ENCODE data around the gene CHMP1B. TPM values are rescaled to one million over a fixed set of nuclear protein-coding genes. Genes with fewer than 3 reads are reported as not detected.

Gene CHMP1B
- 47.5 and 47.8 TPM in 2 replicates for polyA plus RNA-seq (2014; cell fraction: cytosol; rRNA removed)
- 21.3 and 23.5 TPM in 2 replicates for polyA plus RNA-seq (2014; cell fraction: nucleus; rRNA removed)

- peak; percentile 94 for DNase-seq (ENCODE audit: low spot score)
Observed at GRCh38 chr18:11851146-11851805, at the start of gene CHMP1B. Gene CHMP1B, plus strand, starts transcription at chr18:11851413. Its CDS starts 99 bp downstream, at chr18:11851512.

- no peak for DNase-seq (ENCODE audit: low spot score)
Observed at GRCh38 chr18:11801573-11801972, 49.6 kb upstream of the CHMP1B start.

GRCh38 chr18:11802158-11802557 is 49.1 kb upstream of the CHMP1B start:
- no peak for DNase-seq (ENCODE audit: low spot score)

GRCh38 chr18:11802586-11802985 is 48.6 kb upstream of the CHMP1B start:
- no peak for DNase-seq (ENCODE audit: low spot score)

GRCh38 chr18:11807233-11807632 is 44.0 kb upstream of the CHMP1B start:
- DNase-seq (ENCODE audit: low spot score) = no peak

GRCh38 chr18:11808001-11808855 is 43.0 kb upstream of the CHMP1B start:
- no peak for DNase-seq (ENCODE audit: low spot score)

GRCh38 chr18:11809895-11810294 is 41.3 kb upstream of the CHMP1B start:
- DNase-seq (ENCODE audit: low spot score) = no peak

- no peak for DNase-seq (ENCODE audit: low spot score)
Observed at GRCh38 chr18:11810379-11810778, 40.8 kb upstream of the CHMP1B start.

- DNase-seq (ENCODE audit: low spot score) = no peak
Observed at GRCh38 chr18:11811009-11811408, 40.2 kb upstream of the CHMP1B start.

GRCh38 chr18:11817229-11817628 is 34.0 kb upstream of the CHMP1B start:
- no peak for DNase-seq (ENCODE audit: low spot score)

GRCh38 chr18:11818486-11819203 is 32.6 kb upstream of the CHMP1B start:
- DNase-seq (ENCODE audit: low spot score) = no peak

GRCh38 chr18:11819938-11820337 is 31.3 kb upstream of the CHMP1B start:
- no peak for DNase-seq (ENCODE audit: low spot score)

- DNase-seq (ENCODE audit: low spot score) = no peak
Observed at GRCh38 chr18:11820697-11821096, 30.5 kb upstream of the CHMP1B start.

- DNase-seq (ENCODE audit: low spot score) = no peak
Observed at GRCh38 chr18:11821208-11821607, 30.0 kb upstream of the CHMP1B start.

- DNase-seq (ENCODE audit: low spot score) = no peak
Observed at GRCh38 chr18:11821643-11822237, 29.5 kb upstream of the CHMP1B start.

- DNase-seq (ENCODE audit: low spot score) = no peak
Observed at GRCh38 chr18:11823545-11823944, 27.7 kb upstream of the CHMP1B start.

- DNase-seq (ENCODE audit: low spot score) = no peak
Observed at GRCh38 chr18:11826836-11827235, 24.4 kb upstream of the CHMP1B start.

GRCh38 chr18:11828786-11829432 is 22.3 kb upstream of the CHMP1B start:
- DNase-seq (ENCODE audit: low spot score) = no peak

- no peak for DNase-seq (ENCODE audit: low spot score)
Observed at GRCh38 chr18:11830585-11830984, 20.6 kb upstream of the CHMP1B start.

GRCh38 chr18:11831921-11832320 is 19.3 kb upstream of the CHMP1B start:
- DNase-seq (ENCODE audit: low spot score) = no peak

GRCh38 chr18:11834772-11835171 is 16.4 kb upstream of the CHMP1B start:
- DNase-seq (ENCODE audit: low spot score) = no peak

Measured in SK-N-DZ (cell line).